Esophagus muscularis mucosa (tissue), 4 donors: ENCODE results near the gene CSNK1G1.

Experiments used
- EP300 ChIP-seq: sonication (generic); formaldehyde crosslinking; IDR thresholded peaks from one replicate; pipeline ENCODE4 v1.6.1; 2017; ENCODE audit warnings: antibody characterized with exemption
- POLR2AphosphoS5 ChIP-seq, 2 donors: sonication (generic); formaldehyde crosslinking; IDR thresholded peaks; one replicate each; pipeline ENCODE4 v1.6.1; 2017; ENCODE audit warnings: antibody characterized with exemption in 2 of 2
- TF ChIP-seq, protein P1 (sequence below), 3 experiments: fragments of 200-600 bp in 2 of 3; fragments of 450-650 bp in 1 of 3; sonication (generic) in 2 of 3; IDR thresholded peaks; one replicate each; pipeline ENCODE4 v1.5.1; 2017 to 2019; ENCODE audit warnings: antibody characterized with exemption in 3 of 3, mild to moderate bottlenecking in 2 of 3, moderate library complexity in 1 of 3

DNA sequence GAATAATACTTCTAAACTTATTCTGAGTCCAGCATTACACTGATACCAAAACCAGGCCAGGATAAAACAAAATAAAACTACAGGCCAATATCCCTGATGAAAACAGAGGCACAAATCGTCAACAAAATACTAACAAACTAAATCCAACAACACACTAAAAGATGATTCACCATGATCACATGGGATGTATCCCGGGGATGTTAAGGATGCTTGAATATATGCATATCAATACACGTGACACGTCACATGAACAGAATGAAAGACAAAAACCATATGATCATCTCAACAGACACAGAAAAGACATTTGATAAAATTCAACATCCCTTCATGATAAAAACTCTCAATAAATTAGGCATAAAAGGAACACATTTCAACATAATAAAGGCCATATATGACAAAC lies 91.5 kb downstream of the CSNK1G1 start:
- TF ChIP-seq, protein P1, sequence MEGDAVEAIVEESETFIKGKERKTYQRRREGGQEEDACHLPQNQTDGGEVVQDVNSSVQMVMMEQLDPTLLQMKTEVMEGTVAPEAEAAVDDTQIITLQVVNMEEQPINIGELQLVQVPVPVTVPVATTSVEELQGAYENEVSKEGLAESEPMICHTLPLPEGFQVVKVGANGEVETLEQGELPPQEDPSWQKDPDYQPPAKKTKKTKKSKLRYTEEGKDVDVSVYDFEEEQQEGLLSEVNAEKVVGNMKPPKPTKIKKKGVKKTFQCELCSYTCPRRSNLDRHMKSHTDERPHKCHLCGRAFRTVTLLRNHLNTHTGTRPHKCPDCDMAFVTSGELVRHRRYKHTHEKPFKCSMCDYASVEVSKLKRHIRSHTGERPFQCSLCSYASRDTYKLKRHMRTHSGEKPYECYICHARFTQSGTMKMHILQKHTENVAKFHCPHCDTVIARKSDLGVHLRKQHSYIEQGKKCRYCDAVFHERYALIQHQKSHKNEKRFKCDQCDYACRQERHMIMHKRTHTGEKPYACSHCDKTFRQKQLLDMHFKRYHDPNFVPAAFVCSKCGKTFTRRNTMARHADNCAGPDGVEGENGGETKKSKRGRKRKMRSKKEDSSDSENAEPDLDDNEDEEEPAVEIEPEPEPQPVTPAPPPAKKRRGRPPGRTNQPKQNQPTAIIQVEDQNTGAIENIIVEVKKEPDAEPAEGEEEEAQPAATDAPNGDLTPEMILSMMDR (IDR thresholded peaks at IDR 0.05), result no peak
- TF ChIP-seq POLR2AphosphoS5 (IDR thresholded peaks at IDR 0.05), result no peak
- no peak for TF ChIP-seq EP300
